ENCODE results near the gene TBRG4. TPM values are rescaled to one million over a fixed set of nuclear protein-coding genes. Genes with fewer than 3 reads are reported as not detected.
A peak's percentile ranks its signal among the peaks of the same experiment; 100 is the strongest.

The TBRG4 gene
- total RNA-seq, 2 experiments from 2014 or later: 197 TPM

DNA sequence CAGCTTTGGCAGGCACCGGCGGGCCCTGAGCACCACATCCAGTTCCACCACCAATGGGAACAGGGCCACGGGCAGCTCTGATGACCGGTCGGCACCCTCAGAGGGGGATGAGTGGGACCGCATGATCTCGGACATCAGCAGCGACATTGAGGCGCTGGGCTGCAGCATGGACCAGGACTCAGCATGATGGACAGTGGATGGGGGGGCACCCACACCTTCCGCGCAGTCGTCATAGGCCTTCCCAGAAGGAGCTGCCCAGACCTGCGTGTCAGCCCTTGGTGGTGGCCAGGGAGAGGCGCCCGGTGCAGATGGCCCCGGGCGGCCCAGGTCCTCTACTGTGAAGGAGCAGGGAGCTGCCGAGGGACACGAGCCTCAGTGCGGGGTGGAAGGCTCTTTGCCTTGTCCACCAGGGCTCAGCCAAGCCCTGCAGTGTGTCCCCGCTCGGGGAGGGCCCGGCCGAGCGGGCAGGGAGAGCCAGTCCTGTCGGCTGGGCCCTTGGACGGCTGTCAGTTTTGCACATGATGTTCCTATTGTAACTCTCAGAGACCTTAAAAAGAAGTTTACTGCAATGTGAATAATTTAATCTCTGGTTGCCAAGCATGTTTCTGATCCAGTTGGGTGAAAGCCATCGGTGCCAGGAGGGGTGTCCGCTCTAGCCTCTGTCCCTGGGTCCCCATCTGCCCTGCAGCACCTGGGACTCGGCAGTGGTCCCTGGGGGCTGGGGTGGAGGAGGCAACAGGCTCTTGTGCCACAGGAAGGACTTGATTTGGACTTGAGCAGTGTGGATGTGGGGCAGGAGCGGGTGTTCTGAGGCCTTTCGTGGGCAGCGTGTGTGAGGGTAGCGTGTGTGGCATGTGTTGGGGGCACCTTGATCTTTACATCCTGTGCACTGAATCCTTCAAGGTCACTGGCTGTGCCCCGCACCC is 35.4 kb downstream of the TBRG4 start:
- ChIA-PET CTCF (no interaction called here), POLR2A (interaction anchor here (0.7 to 1.1 kb wide), 2 partner anchors 49 to 96 kb away, joined by 3 to 4 read pairs; no protein-coding TSS in a partner anchor)
- H3K27me3 Mint-ChIP-seq: no peaks in the 10 kb centered on the region
- no peak for TF ChIP-seq CTCF (IDR thresholded peaks at IDR 0.05)
- H3K4me3 Mint-ChIP-seq: no peak overlapping the region
- DNase-seq: no peak
- peaks cover 2% of the 10 kb centered on the region for H3K4me1 Mint-ChIP-seq (ENCODE audit: low read depth)
- intact Hi-C loops (cut with micrococcal nuclease): no loop called here
- H3K36me3 Mint-ChIP-seq (ENCODE audit: low read depth): peaks cover 22% of the 10 kb centered on the region
- no peak for ATAC-seq
- H3K27ac Mint-ChIP-seq: peak overlapping the region; percentile 15
- no peaks in the 10 kb centered on the region for H3K9me3 Mint-ChIP-seq

- H3K9me3 Mint-ChIP-seq: no peaks in the 10 kb centered on the region
- H3K27me3 Mint-ChIP-seq: no peaks in the 10 kb centered on the region
- H3K4me1 Mint-ChIP-seq (ENCODE audit: low read depth): peaks cover 2% of the 10 kb centered on the region
- no peak for ATAC-seq
- no peak for TF ChIP-seq CTCF (IDR thresholded peaks at IDR 0.05)
- CTCF ChIA-PET: no interaction called here
- DNase-seq: no peak
- peaks cover 24% of the 10 kb centered on the region for H3K36me3 Mint-ChIP-seq (ENCODE audit: low read depth)
- H3K4me3 Mint-ChIP-seq: no peak overlapping the region
- POLR2A ChIA-PET: no interaction called here
- intact Hi-C loops (cut with micrococcal nuclease): no loop called here
- peak overlapping the region; percentile 46 for H3K27ac Mint-ChIP-seq
Measured at GRCh38 chr7:45075355-45075644, 36.2 kb downstream of the TBRG4 start.

DNA sequence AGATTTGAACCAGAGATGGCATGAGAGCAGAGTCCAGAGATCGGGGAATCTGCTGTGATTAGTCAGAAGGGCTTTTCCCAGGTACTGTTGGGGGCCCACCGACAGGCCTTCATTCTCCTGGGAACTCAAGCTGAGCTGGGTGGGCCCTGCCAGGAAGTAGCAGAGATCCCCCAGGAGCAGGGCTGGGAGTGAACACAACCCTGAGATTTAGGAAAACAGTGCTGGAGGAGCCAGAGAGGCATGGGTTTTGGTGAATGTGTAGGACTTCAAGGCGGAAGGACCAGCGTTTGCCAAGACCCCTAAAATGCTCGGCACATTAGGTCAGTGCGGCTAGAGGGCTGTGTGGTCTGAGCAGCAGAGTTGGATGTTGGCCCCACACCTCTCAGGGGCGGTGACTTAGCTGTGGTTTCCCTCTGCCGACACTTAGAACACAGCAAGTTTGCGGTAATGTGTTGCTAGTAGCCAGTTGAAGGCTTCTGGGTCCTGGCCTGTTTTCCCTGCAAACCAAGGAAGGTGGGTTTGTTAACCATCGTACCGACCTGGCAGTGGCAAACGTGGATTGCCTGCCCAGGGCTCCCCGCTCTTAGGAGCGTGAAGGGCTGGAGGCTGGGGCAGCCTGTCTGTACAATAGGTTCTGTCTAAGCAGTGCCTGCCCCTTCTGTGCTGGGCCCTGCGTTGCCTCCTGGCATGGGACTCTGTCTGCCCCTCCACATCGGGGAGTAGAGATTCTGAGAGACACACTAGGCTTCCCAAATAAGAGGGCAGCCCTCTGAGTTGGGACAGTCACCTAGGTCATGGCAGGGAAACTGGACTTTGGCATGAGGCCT is 36.8 kb downstream of the TBRG4 start:
- Mint-ChIP-seq H3K36me3 (ENCODE audit: low read depth) (peaks cover 24% of the 10 kb centered on the region), H3K4me1 (ENCODE audit: low read depth) (peaks cover 2% of the 10 kb centered on the region), H3K9me3 (no peaks in the 10 kb centered on the region), H3K27ac (peak overlapping the region; percentile 46), H3K27me3 (no peaks in the 10 kb centered on the region), H3K4me3 (no peak overlapping the region)
- DNase-seq: no peak
- TF ChIP-seq CTCF (IDR thresholded peaks at IDR 0.05): no peak
- ChIA-PET POLR2A (no interaction called here), CTCF (no interaction called here)
- intact Hi-C loops (cut with micrococcal nuclease): no loop called here
- no peak for ATAC-seq

- Mint-ChIP-seq H3K27ac (peak overlapping the region; percentile 42), H3K27me3 (no peaks in the 10 kb centered on the region), H3K36me3 (ENCODE audit: low read depth) (peaks cover 24% of the 10 kb centered on the region), H3K4me1 (ENCODE audit: low read depth) (peaks cover 2% of the 10 kb centered on the region), H3K4me3 (no peak overlapping the region), H3K9me3 (no peaks in the 10 kb centered on the region)
- ChIA-PET CTCF (no interaction called here), POLR2A (no interaction called here)
- no peak for DNase-seq
- ATAC-seq: no peak
- TF ChIP-seq CTCF (IDR thresholded peaks at IDR 0.05): no peak
- intact Hi-C loops (cut with micrococcal nuclease): no loop called here
Measured at GRCh38 chr7:45073786-45074527, 37.5 kb downstream of the TBRG4 start.

Measured in activated CD8-positive, alpha-beta T cell treated with anti-CD3 and anti-CD28 coated beads for 36 hours (primary cell).